ENCODE measurements around the gene GMDS. TPM values are rescaled to one million over a fixed set of nuclear protein-coding genes. Genes with fewer than 3 reads are reported as not detected.

Gene GMDS
- total and polyA plus RNA-seq, 2 of the 4 experiments (the other 2 are of a cell fraction) = 7.3 to 21.9 TPM

GRCh38 chr6:2029130-2029794 lies 216.1 kb downstream of the GMDS start:
- no peak overlapping the region for H4K91ac ChIP-seq (ENCODE audit: insufficient read depth, low read depth, low read length)
- H2AK5ac ChIP-seq (ENCODE audit: low read depth, low read length) = no peak overlapping the region
- H3K56ac ChIP-seq (ENCODE audit: extremely low read depth, insufficient read depth, low read length) = no peak overlapping the region
- in situ Hi-C loops (cut with MboI; ENCODE audit: low sequenced_read_pairs) = no loop called here
- no peak overlapping the region for H4K8ac ChIP-seq (ENCODE audit: low read depth in 2 of 2, low read length in 2 of 2)
- ATAC-seq (ENCODE audit: low read depth) = no peak
- H2BK20ac ChIP-seq (ENCODE audit: low read depth, low read length) = no peak overlapping the region
- no peaks in the 10 kb centered on the region for H4K20me1 ChIP-seq (ENCODE audit: insufficient read depth, low read length)
- H3K23ac ChIP-seq (ENCODE audit: low read depth, low read length) = no peak overlapping the region
- no CpG with 5 or more reads among the region's 1 CpG for WGBS, 2 experiments (ENCODE audit: extremely low coverage in 2 of 2, insufficient read length in 1 of 2)
- no peak overlapping the region for H3K18ac ChIP-seq (ENCODE audit: low read depth, low read length)
- no peak overlapping the region for H2BK120ac ChIP-seq (ENCODE audit: low read depth, low read length)
- H4K5ac ChIP-seq (ENCODE audit: low read depth, low read length) = no peak overlapping the region
- intact Hi-C loops (cut with micrococcal nuclease) = no loop called here
- H2BK5ac ChIP-seq (ENCODE audit: low read depth, low read length, poor library complexity, severe bottlenecking) = no peak overlapping the region
- no peaks in the 10 kb centered on the region for H3K36me3 ChIP-seq (ENCODE audit: control insufficient read depth, insufficient read depth, low read length)
- H2AK9ac ChIP-seq (replicated peaks; ENCODE audit: low read depth, low read length, poor library complexity) = no peak overlapping the region
- H3K27me3 ChIP-seq (ENCODE audit: control insufficient read depth, insufficient read depth, low read length) = no peaks in the 10 kb centered on the region
- peaks cover 5% of the 10 kb centered on the region; the same call in 1 of the 2 replicates for H3K9me1 ChIP-seq (ENCODE audit: insufficient read depth, low read length)
- no peak overlapping the region for H2BK15ac ChIP-seq (ENCODE audit: low read depth, low read length)
- CTCF ChIA-PET = no interaction called here
- DNase-seq = no peak
- POLR2A ChIA-PET (ENCODE audit: unreplicated experiment) = no interaction called here
- H3K4ac ChIP-seq (ENCODE audit: low read depth, low read length) = no peak overlapping the region
- H3K9me3 ChIP-seq (ENCODE audit: control insufficient read depth, insufficient read depth, low read length) = no peaks in the 10 kb centered on the region
- dilution Hi-C loops (cut with HindIII; ENCODE audit: low sequenced_read_pairs, unreplicated experiment) = no loop called here
- no peak overlapping the region for H2AFZ ChIP-seq (replicated peaks; ENCODE audit: low read length, poor library complexity)
- 0 out of 4 replicates have a peak, but pooled peaks cover 0 to 2% of the 10 kb centered on the region in 2 experiments for H3K79me1 ChIP-seq (ENCODE audit: low read depth in 1 of 2, low read length in 2 of 2)
- no peak overlapping the region for H3K27ac ChIP-seq (ENCODE audit: insufficient read depth, low read length)
- no peaks in the 10 kb centered on the region for H3K4me1 ChIP-seq (ENCODE audit: control insufficient read depth, insufficient read depth, low read length)
- H3K14ac ChIP-seq (replicated peaks; ENCODE audit: low read depth, low read length) = no peak overlapping the region
- BruUV-seq (replicated peaks) = no TSS peak
- no peak overlapping the region for H3K9ac ChIP-seq (ENCODE audit: low read depth, low read length)
- no peak overlapping the region for H3K4me2 ChIP-seq (ENCODE audit: low read depth, low read length)
- TF ChIP-seq FOS (IDR thresholded peaks at IDR 0.05; ENCODE audit: low read depth, low read length) (no peak), RFX5 (IDR thresholded peaks at IDR 0.05; ENCODE audit: low read depth, low read length) (no peak), SMC3 (IDR thresholded peaks at IDR 0.05; ENCODE audit: low read depth, low read length) (no peak), CTCF (conservative IDR thresholded peaks at IDR 0.05; ENCODE audit: low read depth, low read length) (no peak), POLR2A (IDR thresholded peaks at IDR 0.05; ENCODE audit: low read depth, low read length) (no peak), NFE2L2 (IDR thresholded peaks at IDR 0.05; ENCODE audit: low read depth, low read length) (no peak), BHLHE40 (IDR thresholded peaks at IDR 0.05; ENCODE audit: low read depth, low read length) (no peak)
- no peak overlapping the region for H3K4me3 ChIP-seq (ENCODE audit: insufficient read depth, low read depth, low read length)
